HEK293 (cell line): ENCODE results near the gene NCK2.

ENCODE experiments used
- ZBTB17 ChIP-seq: fragments of 450-650 bp; formaldehyde crosslinking; IDR thresholded peaks from 2 replicates; pipeline ENCODE4 v1.5.1; 2016; ENCODE audit warnings: missing biosample characterization, missing genetic modification characterization
- ZNF311 ChIP-seq: fragments of 450-650 bp; formaldehyde crosslinking; IDR thresholded peaks from 2 replicates; pipeline ENCODE4 v1.5.1; 2017; ENCODE audit warnings: missing biosample characterization, missing genetic modification characterization, borderline replicate concordance
- ZNF529 ChIP-seq: fragments of 450-650 bp; formaldehyde crosslinking; IDR thresholded peaks from 2 replicates; pipeline ENCODE4 v1.5.1; 2017; ENCODE audit warnings: missing genetic modification characterization, missing biosample characterization; ENCODE audit not compliant: insufficient replicate concordance
- TF ChIP-seq, protein P1 (sequence below): fragments of 450-650 bp; formaldehyde crosslinking; IDR thresholded peaks from 2 replicates; pipeline ENCODE4 v1.5.1; 2016; ENCODE audit warnings: missing biosample characterization, missing genetic modification characterization
- TF ChIP-seq, protein P2 (sequence below): fragments of 450-650 bp; formaldehyde crosslinking; IDR thresholded peaks from 2 replicates; pipeline ENCODE4 v1.5.1; 2016; ENCODE audit warnings: missing biosample characterization, missing genetic modification characterization
- TF ChIP-seq, protein P3 (sequence below): fragments of 450-650 bp; IDR thresholded peaks from 2 replicates; pipeline ENCODE4 v1.5.1; 2018; ENCODE audit warnings: missing biosample characterization, missing genetic modification characterization
- TF ChIP-seq, protein P4 (sequence below): fragments of 450-650 bp; formaldehyde crosslinking; IDR thresholded peaks from 2 replicates; pipeline ENCODE4 v1.5.1; 2016; ENCODE audit warnings: missing biosample characterization, missing genetic modification characterization

DNA sequence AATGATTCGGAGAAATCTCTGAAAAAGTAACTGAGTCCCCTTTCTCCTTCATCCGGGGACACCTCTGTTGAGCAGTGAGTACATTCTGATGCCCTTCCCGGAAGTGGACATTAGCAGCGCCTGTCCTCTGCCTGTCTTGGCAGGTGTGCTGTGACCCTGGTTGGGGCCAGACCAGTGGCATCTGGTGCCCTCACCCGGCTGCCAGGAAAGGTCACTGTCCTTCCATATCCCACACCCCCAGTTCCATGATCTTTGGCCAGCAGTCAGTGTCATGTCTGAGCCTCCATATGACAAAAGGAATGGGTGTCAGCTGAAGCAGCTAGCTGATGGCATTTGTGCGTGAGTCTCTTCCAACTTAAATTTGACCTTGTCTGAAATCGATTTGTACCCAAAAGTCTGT is 128.1 kb downstream of the NCK2 start:
- TF ChIP-seq, protein P1, sequence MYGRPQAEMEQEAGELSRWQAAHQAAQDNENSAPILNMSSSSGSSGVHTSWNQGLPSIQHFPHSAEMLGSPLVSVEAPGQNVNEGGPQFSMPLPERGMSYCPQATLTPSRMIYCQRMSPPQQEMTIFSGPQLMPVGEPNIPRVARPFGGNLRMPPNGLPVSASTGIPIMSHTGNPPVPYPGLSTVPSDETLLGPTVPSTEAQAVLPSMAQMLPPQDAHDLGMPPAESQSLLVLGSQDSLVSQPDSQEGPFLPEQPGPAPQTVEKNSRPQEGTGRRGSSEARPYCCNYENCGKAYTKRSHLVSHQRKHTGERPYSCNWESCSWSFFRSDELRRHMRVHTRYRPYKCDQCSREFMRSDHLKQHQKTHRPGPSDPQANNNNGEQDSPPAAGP (tag by site-specific recombination) = no peak
- TF ChIP-seq, protein P2, sequence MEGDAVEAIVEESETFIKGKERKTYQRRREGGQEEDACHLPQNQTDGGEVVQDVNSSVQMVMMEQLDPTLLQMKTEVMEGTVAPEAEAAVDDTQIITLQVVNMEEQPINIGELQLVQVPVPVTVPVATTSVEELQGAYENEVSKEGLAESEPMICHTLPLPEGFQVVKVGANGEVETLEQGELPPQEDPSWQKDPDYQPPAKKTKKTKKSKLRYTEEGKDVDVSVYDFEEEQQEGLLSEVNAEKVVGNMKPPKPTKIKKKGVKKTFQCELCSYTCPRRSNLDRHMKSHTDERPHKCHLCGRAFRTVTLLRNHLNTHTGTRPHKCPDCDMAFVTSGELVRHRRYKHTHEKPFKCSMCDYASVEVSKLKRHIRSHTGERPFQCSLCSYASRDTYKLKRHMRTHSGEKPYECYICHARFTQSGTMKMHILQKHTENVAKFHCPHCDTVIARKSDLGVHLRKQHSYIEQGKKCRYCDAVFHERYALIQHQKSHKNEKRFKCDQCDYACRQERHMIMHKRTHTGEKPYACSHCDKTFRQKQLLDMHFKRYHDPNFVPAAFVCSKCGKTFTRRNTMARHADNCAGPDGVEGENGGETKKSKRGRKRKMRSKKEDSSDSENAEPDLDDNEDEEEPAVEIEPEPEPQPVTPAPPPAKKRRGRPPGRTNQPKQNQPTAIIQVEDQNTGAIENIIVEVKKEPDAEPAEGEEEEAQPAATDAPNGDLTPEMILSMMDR (tag by site-specific recombination) = no peak
- no peak for TF ChIP-seq ZNF529 (tag by site-specific recombination)
- TF ChIP-seq ZBTB17 (tag by site-specific recombination) = no peak
- TF ChIP-seq ZNF311 = no peak
- TF ChIP-seq, protein P3, sequence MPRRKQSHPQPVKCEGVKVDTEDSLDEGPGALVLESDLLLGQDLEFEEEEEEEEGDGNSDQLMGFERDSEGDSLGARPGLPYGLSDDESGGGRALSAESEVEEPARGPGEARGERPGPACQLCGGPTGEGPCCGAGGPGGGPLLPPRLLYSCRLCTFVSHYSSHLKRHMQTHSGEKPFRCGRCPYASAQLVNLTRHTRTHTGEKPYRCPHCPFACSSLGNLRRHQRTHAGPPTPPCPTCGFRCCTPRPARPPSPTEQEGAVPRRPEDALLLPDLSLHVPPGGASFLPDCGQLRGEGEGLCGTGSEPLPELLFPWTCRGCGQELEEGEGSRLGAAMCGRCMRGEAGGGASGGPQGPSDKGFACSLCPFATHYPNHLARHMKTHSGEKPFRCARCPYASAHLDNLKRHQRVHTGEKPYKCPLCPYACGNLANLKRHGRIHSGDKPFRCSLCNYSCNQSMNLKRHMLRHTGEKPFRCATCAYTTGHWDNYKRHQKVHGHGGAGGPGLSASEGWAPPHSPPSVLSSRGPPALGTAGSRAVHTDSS = no peak
- TF ChIP-seq, protein P4, sequence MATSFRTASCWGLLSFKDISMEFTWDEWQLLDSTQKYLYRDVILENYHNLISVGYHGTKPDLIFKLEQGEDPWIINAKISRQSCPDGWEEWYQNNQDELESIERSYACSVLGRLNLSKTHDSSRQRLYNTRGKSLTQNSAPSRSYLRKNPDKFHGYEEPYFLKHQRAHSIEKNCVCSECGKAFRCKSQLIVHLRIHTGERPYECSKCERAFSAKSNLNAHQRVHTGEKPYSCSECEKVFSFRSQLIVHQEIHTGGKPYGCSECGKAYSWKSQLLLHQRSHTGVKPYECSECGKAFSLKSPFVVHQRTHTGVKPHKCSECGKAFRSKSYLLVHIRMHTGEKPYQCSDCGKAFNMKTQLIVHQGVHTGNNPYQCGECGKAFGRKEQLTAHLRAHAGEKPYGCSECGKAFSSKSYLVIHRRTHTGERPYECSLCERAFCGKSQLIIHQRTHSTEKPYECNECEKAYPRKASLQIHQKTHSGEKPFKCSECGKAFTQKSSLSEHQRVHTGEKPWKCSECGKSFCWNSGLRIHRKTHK (tag by site-specific recombination) = no peak
